GM18858 (cell line): ENCODE data around the gene INPPL1.
"Not testable (repeated sequence)": the region's sequence is repeated elsewhere in the genome, so short reads cannot be mapped to it uniquely, and the experiment has no call there.

ENCODE experiments used
- ATAC-seq: cut with Tn5 transposase; IDR thresholded peaks from one replicate; pipeline ENCODE4 v1.9.1; 2021; ENCODE audit not compliant: unreplicated experiment

Gene INPPL1

DNA sequence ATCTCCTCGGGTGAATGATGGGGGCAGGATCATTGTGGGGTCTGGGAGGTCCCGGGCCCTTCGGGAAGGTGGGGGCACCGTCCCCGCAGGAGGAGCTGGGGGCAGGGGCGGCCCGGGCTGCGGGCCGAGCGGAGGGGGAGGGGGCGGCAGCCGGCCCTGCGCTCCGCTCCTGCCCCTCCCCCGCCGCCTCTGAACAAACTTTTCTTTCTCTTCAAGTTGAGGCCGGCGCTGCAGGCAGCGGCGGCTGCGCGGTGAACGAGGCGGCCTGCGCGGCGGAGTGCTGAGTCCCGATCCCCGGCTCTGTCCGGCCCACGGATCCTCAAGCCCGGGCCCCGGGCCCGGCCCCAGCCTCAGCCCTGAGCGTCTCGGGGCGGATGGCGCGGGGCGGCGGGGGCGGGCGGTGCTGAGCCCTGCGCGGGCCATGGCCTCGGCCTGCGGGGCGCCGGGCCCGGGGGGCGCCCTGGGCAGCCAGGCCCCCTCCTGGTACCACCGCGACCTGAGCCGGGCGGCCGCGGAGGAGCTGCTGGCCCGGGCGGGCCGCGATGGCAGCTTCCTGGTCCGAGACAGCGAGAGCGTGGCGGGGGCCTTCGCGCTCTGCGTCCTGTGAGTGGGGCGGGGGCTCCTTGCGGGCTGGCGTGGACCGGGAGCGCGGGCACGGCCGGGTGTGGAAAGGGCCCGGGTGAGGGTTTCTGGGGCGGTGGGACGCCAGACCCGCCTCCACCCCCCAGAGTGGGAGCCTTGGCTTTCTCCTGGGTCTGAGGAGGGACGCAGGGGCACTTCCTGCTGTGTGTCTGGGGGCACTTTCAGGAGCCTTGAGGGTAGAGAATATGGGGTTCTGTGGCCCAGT lies at the start of gene INPPL1:
Gene INPPL1, plus strand, starts transcription at position 204 of the 847 bp plus-strand sequence. Its CDS starts 218 bp downstream, at position 422.
- ATAC-seq, result no peak

DNA sequence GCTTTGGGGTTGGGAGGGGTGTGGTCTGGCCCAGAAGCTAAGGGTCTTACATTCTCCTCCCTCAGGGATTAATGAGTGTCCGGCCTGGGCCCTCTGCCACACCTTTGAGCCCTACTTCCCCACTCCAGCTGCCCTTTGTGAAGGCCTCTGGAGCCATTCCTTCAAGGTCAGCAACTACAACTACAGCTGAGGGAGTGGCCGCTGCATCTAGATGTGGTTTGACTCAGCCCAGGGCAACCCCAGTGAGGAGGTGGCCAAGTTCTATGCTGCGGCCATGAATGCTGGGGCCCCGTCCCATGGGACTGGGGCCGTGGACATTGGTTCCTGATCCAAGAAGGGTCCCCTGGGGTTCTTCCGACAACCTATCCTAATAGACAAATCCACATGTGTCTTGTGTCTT lies 46.9 kb upstream of the INPPL1 start:
- no peak for ATAC-seq

DNA sequence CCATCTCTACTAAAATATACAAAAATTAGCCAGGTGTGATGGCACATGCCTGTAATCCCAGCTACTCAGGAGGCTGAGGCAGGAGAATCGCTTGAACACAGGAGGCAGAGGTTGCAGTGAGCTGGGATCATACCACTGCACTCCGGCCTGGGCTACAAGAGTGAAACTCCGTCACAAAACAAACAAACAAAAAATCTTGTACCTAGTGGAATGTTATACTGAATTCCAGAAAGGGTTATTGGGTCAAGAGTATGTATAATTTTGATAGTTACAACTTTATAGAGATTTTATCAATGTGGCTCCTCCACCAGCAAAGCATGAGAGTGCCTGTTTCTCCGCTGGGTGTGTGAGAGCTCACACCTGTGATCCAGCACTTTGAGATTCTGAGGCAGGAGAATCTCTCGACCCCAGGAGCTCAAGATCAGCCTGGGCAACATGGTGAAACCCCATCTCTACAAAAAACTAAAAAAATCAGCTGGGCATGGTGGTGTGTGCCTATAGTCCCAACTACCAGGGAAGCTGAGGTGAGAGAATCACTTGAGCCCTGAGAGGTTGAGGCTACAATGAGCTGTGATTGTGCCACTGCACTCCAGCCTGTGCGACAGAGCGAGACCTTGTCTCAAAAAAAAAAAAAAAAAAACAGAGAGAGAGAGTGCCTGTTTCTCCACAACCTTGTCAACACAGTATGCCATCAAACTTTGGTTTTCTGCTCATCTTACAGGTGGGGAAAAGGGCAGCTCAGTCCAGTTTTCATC lies 45.3 kb upstream of the INPPL1 start:
- ATAC-seq, result no peak

GRCh38 chr11:72179804-72180396 lies 44.7 kb upstream of the INPPL1 start:
- no peak for ATAC-seq

GRCh38 chr11:72180892-72181552 lies 43.5 kb upstream of the INPPL1 start:
- not testable (repeated sequence) for ATAC-seq

GRCh38 chr11:72181553-72181958 lies 43.0 kb upstream of the INPPL1 start:
- ATAC-seq, result not testable (repeated sequence)

GRCh38 chr11:72188267-72188666 lies 36.3 kb upstream of the INPPL1 start:
- no peak for ATAC-seq

GRCh38 chr11:72189455-72190250 lies 34.9 kb upstream of the INPPL1 start:
- ATAC-seq, result no peak

DNA sequence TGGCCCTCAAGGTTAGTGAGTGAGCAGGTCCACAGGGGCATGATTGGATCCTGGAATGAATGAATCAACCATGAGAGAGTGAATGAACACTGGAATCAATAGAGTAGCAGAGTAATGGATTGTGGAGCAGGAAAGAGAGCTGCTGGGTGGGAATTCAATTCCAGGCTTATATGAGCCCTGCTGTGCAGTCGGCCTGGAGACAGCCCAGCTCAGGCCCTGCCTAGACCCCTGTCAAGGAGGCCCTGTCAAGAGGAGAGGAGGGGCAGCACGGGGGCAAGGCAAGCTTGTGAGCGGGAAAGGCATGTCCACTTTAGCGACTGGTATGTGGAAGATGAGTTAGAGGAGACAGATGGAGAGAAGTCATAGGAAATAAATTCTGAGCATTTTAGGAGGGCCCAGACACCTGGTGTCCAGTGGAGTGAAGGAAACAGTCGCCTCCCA lies 33.9 kb upstream of the INPPL1 start:
- no peak for ATAC-seq

GRCh38 chr11:72191961-72192381 lies 32.6 kb upstream of the INPPL1 start, which contains the start of gene FOLR1:
FOLR1 (plus strand) TSS chr11:72192140; CDS start chr11:72192174, 34 bp downstream.
- no peak for ATAC-seq

- no peak for ATAC-seq
Measured at GRCh38 chr11:72195518-72196270, 28.9 kb upstream of the INPPL1 start.

- not testable (repeated sequence) for ATAC-seq
Measured at GRCh38 chr11:72201445-72201844, 23.1 kb upstream of the INPPL1 start.

DNA sequence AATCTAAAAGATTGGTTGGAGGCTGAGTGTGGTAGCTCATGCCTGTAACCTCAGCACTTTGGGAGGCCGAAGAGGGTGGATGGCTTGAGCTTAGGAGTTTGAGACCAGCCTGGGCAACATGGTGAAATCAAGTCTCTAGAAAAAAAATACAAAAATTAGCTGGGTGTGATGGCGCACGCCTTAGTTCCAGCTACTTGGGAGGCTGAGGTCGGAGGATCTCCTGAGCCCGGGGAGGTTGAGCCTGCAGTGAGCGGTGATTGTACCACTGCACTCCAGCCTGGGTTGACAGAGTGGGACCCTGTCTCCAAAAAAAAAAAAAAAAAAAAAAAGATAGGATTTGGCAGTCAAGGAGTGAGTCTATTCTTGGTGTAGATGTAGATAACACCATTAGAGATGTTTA lies 22.0 kb upstream of the INPPL1 start:
- ATAC-seq, result no peak

GRCh38 chr11:72203163-72203562 lies 21.4 kb upstream of the INPPL1 start:
- no peak for ATAC-seq

GRCh38 chr11:72204886-72205285 lies 19.7 kb upstream of the INPPL1 start:
- ATAC-seq, result no peak

DNA sequence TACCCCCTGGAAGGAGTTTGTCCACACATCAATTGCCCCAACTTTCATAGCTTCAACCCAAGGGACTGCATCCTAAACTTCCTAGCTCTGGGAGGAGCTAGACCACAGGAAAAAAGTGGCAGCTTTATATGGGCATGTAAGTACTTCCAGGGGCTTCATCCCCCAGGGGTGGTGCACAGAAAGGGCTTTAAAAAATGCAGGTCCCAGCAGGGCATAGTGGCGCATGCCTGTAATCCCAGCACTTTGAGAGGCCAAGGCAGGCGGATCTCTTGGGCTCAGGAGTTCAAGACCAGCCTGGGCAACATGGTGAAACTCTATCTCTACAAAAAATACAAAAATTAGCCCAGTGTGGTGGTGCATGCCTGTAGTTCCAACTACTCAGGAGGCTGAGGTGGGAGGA lies 17.8 kb upstream of the INPPL1 start:
- not testable (repeated sequence) for ATAC-seq

DNA sequence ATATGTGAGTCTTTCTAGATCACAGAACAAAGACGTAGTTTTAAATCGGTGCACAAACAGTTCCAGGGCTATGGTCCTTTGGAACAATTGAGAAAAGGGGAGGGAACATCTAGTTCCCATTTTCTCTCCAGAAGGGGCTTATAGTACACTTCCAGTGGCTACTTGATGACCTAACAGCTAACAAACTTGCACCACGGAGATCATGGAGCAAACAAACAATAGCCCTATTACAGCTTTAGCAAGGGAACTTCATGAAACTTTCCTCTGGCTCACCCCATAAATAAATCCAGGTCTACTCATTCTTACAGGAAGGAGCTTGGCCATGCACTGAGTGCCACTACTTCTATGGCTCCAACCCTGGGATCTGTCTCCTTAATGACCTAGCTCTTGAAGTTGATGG lies 16.3 kb upstream of the INPPL1 start:
- ATAC-seq, result no peak

GRCh38 chr11:72209101-72209500 lies 15.5 kb upstream of the INPPL1 start:
- ATAC-seq, result no peak

- no peak for ATAC-seq
Measured at GRCh38 chr11:72216638-72217037, 7.9 kb upstream of the INPPL1 start, which contains the start of gene FOLR2. FOLR2 (plus strand) TSS chr11:72216794; CDS start chr11:72218585, 1,791 bp downstream.
